Testis (tissue), 2 donors: ENCODE data around the gene RFLNA.
"Not testable (repeated sequence)": the region's sequence is repeated elsewhere in the genome, so short reads cannot be mapped to it uniquely, and the experiment has no call there.

Experiments used
- CTCF ChIP-seq, 3 experiments: fragments of 450-650 bp in 2 of 3; fragments of 200-600 bp in 1 of 3; sonication (generic) in 1 of 3; IDR thresholded peaks; one replicate each; pipeline ENCODE4 v1.5.1; 2016 to 2019; ENCODE audit warnings: antibody characterized with exemption in 3 of 3, mild to moderate bottlenecking in 2 of 3, moderate library complexity in 1 of 3
- POLR2A ChIP-seq: fragments of 450-650 bp; IDR thresholded peaks from one replicate; pipeline ENCODE4 v1.6.1; 2017; ENCODE audit warnings: antibody characterized with exemption, mild to moderate bottlenecking, moderate library complexity

GRCh38 chr12:124300657-124301056 lies 5.8 kb downstream of the RFLNA start:
- TF ChIP-seq CTCF (IDR thresholded peaks at IDR 0.05); POLR2A: not testable (repeated sequence)
